HepG2 (cell line): ENCODE data around the gene BMP6. TPM values are rescaled to one million over a fixed set of nuclear protein-coding genes. Genes with fewer than 3 reads are reported as not detected.
A peak's percentile ranks its signal among the peaks of the same experiment; 100 is the strongest.

Experiments used
- ATAC-seq: fragments of 200-7000 bp; cut with Tn5 transposase; 3 replicates; pipeline ENCODE4 v1.9.1; 2020; ENCODE audit warnings: mild to moderate bottlenecking, moderate library complexity
- BruUV-seq: library from RNA; stranded (reverse); fragments of 400-500 nt; replicated peaks from 2 replicates; lab custom pipeline; 2021; lab: Mats Ljungman, UMichigan
- CTCF ChIA-PET: fragments of 300-600 bp; formaldehyde crosslinking; extraction: SDS; loops from one replicate; lab custom pipeline; 2021; ENCODE audit warnings: low total read pairs, inconsistent platforms, low intra/inter-chr PET ratio; lab: Yijun Ruan, JAX
- POLR2A ChIA-PET: fragments of 350-600 bp; sonication (Branson Sonifier 250); formaldehyde crosslinking; loops from one replicate; lab custom pipeline; 2020; ENCODE audit warnings: antibody characterized with exemption, inconsistent platforms; lab: Yijun Ruan, JAX
- DNase-seq: peaks from one replicate; pipeline ENCODE4 v3.0.0-alpha.2; 2015; ENCODE audit warnings: low spot score
- FAIRE-seq: peaks from 3 replicates; lab custom pipeline; 2011; peaks lifted over from hg19 to GRCh38; lab: Jason Lieb, UNC
- H2AFZ ChIP-seq: one replicate; pipeline ENCODE4 v1.6.1; 2011; ENCODE audit warnings: low read length, inconsistent platforms
- H3K27ac ChIP-seq: fragments of 300-600 bp; 3 replicates; pipeline ENCODE4 v1.8.0; 2011; ENCODE audit warnings: mixed run types, mild to moderate bottlenecking, mixed read lengths, low read length, inconsistent platforms; ENCODE audit not compliant: insufficient read depth; ENCODE audit errors: extremely low read length
- H3K27me3 ChIP-seq, 2 experiments: fragments of 200-600 bp in 1 of 2; 2 replicates in 1 of 2; 3 replicates in 1 of 2; pipeline versions ENCODE4 v1.6.0 to v1.8.0; 2011; ENCODE audit warnings: low read length in 2 of 2, mild to moderate bottlenecking in 2 of 2, moderate library complexity in 2 of 2, inconsistent platforms in 1 of 2; ENCODE audit not compliant: insufficient read depth in 2 of 2, control insufficient read depth in 1 of 2
- H3K36me3 ChIP-seq, 2 experiments: fragments of 200-600 bp in 1 of 2; replicated peaks in 1 of 2; 2 replicates in 1 of 2; 3 replicates in 1 of 2; pipeline versions ENCODE4 v1.5.1 to v1.8.0; 2011; ENCODE audit warnings: low read length in 2 of 2, inconsistent platforms in 1 of 2; ENCODE audit not compliant: insufficient read depth in 2 of 2, control insufficient read depth in 1 of 2
- H3K4me1 ChIP-seq: 2 replicates; pipeline ENCODE4 v1.5.1; 2012; ENCODE audit warnings: low read length, inconsistent platforms; ENCODE audit not compliant: insufficient read depth
- H3K4me2 ChIP-seq: 2 replicates; pipeline ENCODE4 v1.6.0; 2011; ENCODE audit warnings: low read depth, low read length, inconsistent platforms
- H3K4me3 ChIP-seq, 3 experiments: fragments of 200-600 bp in 1 of 3; sonication (generic), shearing (Covaris generic) in 1 of 3; replicated peaks in 1 of 3; 2 replicates each; pipeline ENCODE4 v1.5.1; 2011 to 2016; ENCODE audit warnings: low read length in 3 of 3, inconsistent platforms in 2 of 3, low read depth in 2 of 3, mild to moderate bottlenecking in 2 of 3, control low read depth in 1 of 3, mixed read lengths in 1 of 3; ENCODE audit not compliant: insufficient read depth in 1 of 3
- H3K79me2 ChIP-seq: one replicate; pipeline ENCODE4 v1.6.1; 2011; ENCODE audit warnings: low read length, inconsistent platforms; ENCODE audit not compliant: insufficient read depth
- H3K9ac ChIP-seq: 2 replicates; pipeline ENCODE4 v1.6.0; 2011; ENCODE audit warnings: mild to moderate bottlenecking, low read depth, low read length, inconsistent platforms; ENCODE audit not compliant: insufficient read depth
- H3K9me3 ChIP-seq: 2 replicates; pipeline ENCODE4 v1.5.1; 2012; ENCODE audit warnings: mild to moderate bottlenecking, low read length
- H4K20me1 ChIP-seq: 2 replicates; pipeline ENCODE4 v1.6.0; 2011; ENCODE audit warnings: inconsistent platforms, mild to moderate bottlenecking, low read length, moderate library complexity; ENCODE audit not compliant: insufficient read depth
- ATM ChIP-seq: fragments of 450-650 bp; IDR thresholded peaks from 2 replicates; pipeline ENCODE4 v1.7.1; 2017; ENCODE audit warnings: mild to moderate bottlenecking, borderline replicate concordance
- FOXM1 ChIP-seq: sonication (generic); formaldehyde crosslinking; IDR thresholded peaks from 2 replicates; pipeline ENCODE4 v1.5.0; 2020; ENCODE audit warnings: missing genetic modification reagents
- HNRNPK ChIP-seq: fragments of 200-400 bp; formaldehyde crosslinking; IDR thresholded peaks from 2 replicates; pipeline ENCODE4 v1.6.1; 2018; ENCODE audit warnings: low read length, low read depth, moderate library complexity, mild to moderate bottlenecking; ENCODE audit not compliant: poor library complexity, severe bottlenecking
- NONO ChIP-seq, 2 experiments: fragments of 450-650 bp in 1 of 2; sonication (generic) in 1 of 2; formaldehyde crosslinking in 1 of 2; IDR thresholded peaks in 1 of 2; conservative IDR thresholded peaks in 1 of 2; 2 replicates each; pipeline versions ENCODE4 v1.6.1 to v1.8.0; 2017 to 2022; ENCODE audit warnings: mild to moderate bottlenecking in 1 of 2, missing genetic modification reagents in 1 of 2, moderate library complexity in 1 of 2
- POLR2A ChIP-seq, 2 experiments: IDR thresholded peaks; 2 replicates each; pipeline ENCODE4 v1.6.1; 2011; ENCODE audit warnings: low read depth in 2 of 2, low read length in 2 of 2, mild to moderate bottlenecking in 1 of 2, moderate library complexity in 1 of 2; ENCODE audit not compliant: insufficient read depth in 1 of 2
- PRPF4 ChIP-seq: fragments of 200-400 bp; formaldehyde crosslinking; IDR thresholded peaks from 2 replicates; pipeline ENCODE4 v1.6.1; 2016; ENCODE audit warnings: low read length, low read depth; ENCODE audit not compliant: poor library complexity, severe bottlenecking
- SNAPC4 ChIP-seq: sonication (generic); formaldehyde crosslinking; IDR thresholded peaks from 2 replicates; pipeline ENCODE4 v1.4.0; 2020; ENCODE audit warnings: mild to moderate bottlenecking, missing genetic modification reagents
- ZBTB21 ChIP-seq: sonication (generic); formaldehyde crosslinking; IDR thresholded peaks from 2 replicates; pipeline ENCODE4 v1.4.0; 2020; ENCODE audit warnings: missing genetic modification reagents
- ZNF124 ChIP-seq: sonication (generic); formaldehyde crosslinking; IDR thresholded peaks from 2 replicates; pipeline ENCODE4 v1.4.0; 2020; ENCODE audit warnings: missing genetic modification reagents
- ZNF33A ChIP-seq: sonication (generic); formaldehyde crosslinking; IDR thresholded peaks from 2 replicates; pipeline ENCODE4 v1.5.1; 2020; ENCODE audit warnings: missing genetic modification reagents, mild to moderate bottlenecking, moderate library complexity, borderline replicate concordance
- ZNF484 ChIP-seq: sonication (generic); formaldehyde crosslinking; IDR thresholded peaks from 2 replicates; pipeline ENCODE4 v1.5.1; 2020; ENCODE audit warnings: mild to moderate bottlenecking, low read depth, missing genetic modification reagents, borderline replicate concordance
- ZNF605 ChIP-seq: sonication (generic); formaldehyde crosslinking; IDR thresholded peaks from 2 replicates; pipeline ENCODE4 v1.8.0; 2022; ENCODE audit warnings: mild to moderate bottlenecking, missing genetic modification reagents
- WGBS: methylation state at CpG from one replicate; pipeline ENCODE4 v1.1.6; 2017; ENCODE audit warnings: low lambda C conversion rate; 5-methylcytosine and 5-hydroxymethylcytosine counted together
- in situ Hi-C: cut with HindIII; loops from 2 replicates; pipeline ENCODE4 v1.10.0; 2017; ENCODE audit warnings: low pct_unique_long_range_greater_than_20kb; ENCODE audit not compliant: extremely low pct_ligation_motif_present
- intact Hi-C: fragments of 100-400 bp; cut with micrococcal nuclease; formaldehyde crosslinking; loops from one replicate; pipeline ENCODE4 v1.10.0; 2022; ENCODE audit not compliant: unreplicated experiment
- polyA plus RNA-seq, 8 experiments: library from polyadenylated mRNA; depleted of rRNA in 3 of 8; stranded (reverse) in 7 of 8; unstranded in 1 of 8; fragments of >200 nt; fragmentation: Illumina TruSeq in 4 of 8; extraction: Trizol in 4 of 8; gene quantifications; 2 replicates each; pipeline versions ENCODE4 v1.2.1 to v1.2.3, GENCODE V29; 2011 to 2016; ENCODE audit warnings: low read depth in 4 of 8, missing spikeins in 1 of 8, mixed read lengths in 1 of 8; ENCODE audit not compliant: insufficient read depth in 1 of 8
- total RNA-seq, 5 experiments: library from RNA; depleted of rRNA; stranded (reverse); fragments of >200 nt; fragmentation: Illumina TruSeq; extraction: Trizol; gene quantifications; 2 replicates each; pipeline ENCODE4 v1.2.3, GENCODE V29; 2016; ENCODE audit warnings: low read depth in 1 of 5
- TF ChIP-seq, protein P1 (sequence below): sonication (generic); formaldehyde crosslinking; conservative IDR thresholded peaks from 2 replicates; pipeline ENCODE4 v1.8.1; 2023; ENCODE audit warnings: missing genetic modification reagents

The BMP6 gene
- total and polyA plus RNA-seq, 2 of the 13 experiments (the other 11 are each of a cell fraction or from before 2014, with no cell fraction given) = 0.09 to 0.18 TPM

DNA sequence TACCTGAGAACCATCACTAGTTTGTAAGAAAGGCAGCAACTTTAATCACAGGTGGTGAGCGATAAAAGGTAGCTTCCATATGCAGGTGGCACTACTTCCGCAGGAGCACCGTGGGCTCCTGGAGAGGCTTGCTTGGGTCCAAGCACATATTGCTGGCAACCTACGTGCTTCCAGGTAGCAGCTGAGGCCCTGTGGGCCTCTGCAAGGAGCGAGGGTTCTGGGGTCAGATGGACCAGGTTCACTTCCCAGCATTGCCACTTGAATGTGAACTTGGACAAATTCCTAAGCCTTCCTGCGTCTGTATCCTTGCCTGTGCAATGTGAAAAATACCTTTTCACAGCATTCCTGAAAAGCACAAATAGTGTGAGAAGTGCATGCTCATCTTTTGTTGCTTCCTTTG is 153.7 kb downstream of the BMP6 start:
- no peak overlapping the region for H3K9ac ChIP-seq
- FAIRE-seq (no peak), ATAC-seq (no peak), DNase-seq (no peak)
- intact Hi-C loops (no loop called here), in situ Hi-C loops (no loop called here)
- H4K20me1 ChIP-seq = peaks cover 9% of the 10 kb centered on the region; the same call in 1 of the 2 replicates
- H3K36me3 ChIP-seq = peaks cover 21 to 40% of the 10 kb centered on the region in 2 experiments
- ChIA-PET POLR2A (no interaction called here), CTCF (no interaction called here)
- no peak overlapping the region for H3K4me3 ChIP-seq
- WGBS = 97% methylated on average over 6 of the region's 6 CpGs
- H3K79me2 ChIP-seq = no peaks in the 10 kb centered on the region
- H3K4me1 ChIP-seq = peaks cover 28% of the 10 kb centered on the region
- no peaks in the 10 kb centered on the region for H3K27me3 ChIP-seq
- TF ChIP-seq ZNF484 (no peak), ZBTB21 (CRISPR knock-in tag) (no peak), ZNF605 (no peak), ZNF124 (CRISPR knock-in tag) (no peak), HNRNPK (no peak), NONO (IDR thresholded peaks at IDR 0.05) (no peak), NONO (CRISPR knock-in tag; conservative IDR thresholded peaks at IDR 0.05) (peak; percentile 32; the same call in 1 of the 2 replicates), PRPF4 (no peak), POLR2A (IDR thresholded peaks at IDR 0.05; ENCODE audit: insufficient read depth in 1 of 2, low read depth in 2 of 2, low read length in 2 of 2) (peak in 1 of 2 experiments; percentile 21; a peak in 1 of 4 replicates), ZNF33A (CRISPR knock-in tag) (no peak), SNAPC4 (CRISPR knock-in tag) (no peak), FOXM1 (no peak), ATM (no peak)
- TF ChIP-seq, protein P1, sequence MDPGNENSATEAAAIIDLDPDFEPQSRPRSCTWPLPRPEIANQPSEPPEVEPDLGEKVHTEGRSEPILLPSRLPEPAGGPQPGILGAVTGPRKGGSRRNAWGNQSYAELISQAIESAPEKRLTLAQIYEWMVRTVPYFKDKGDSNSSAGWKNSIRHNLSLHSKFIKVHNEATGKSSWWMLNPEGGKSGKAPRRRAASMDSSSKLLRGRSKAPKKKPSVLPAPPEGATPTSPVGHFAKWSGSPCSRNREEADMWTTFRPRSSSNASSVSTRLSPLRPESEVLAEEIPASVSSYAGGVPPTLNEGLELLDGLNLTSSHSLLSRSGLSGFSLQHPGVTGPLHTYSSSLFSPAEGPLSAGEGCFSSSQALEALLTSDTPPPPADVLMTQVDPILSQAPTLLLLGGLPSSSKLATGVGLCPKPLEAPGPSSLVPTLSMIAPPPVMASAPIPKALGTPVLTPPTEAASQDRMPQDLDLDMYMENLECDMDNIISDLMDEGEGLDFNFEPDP (CRISPR knock-in tag) = no peak
- no TSS peak for BruUV-seq
- no peak overlapping the region for H3K27ac ChIP-seq
- H3K4me2 ChIP-seq = no peak overlapping the region
- H3K9me3 ChIP-seq = no peaks in the 10 kb centered on the region
- H2AFZ ChIP-seq = no peak overlapping the region
